ENCODE data around the gene TYW5.

- TF ChIP-seq CTCF (IDR thresholded peaks at IDR 0.05), result no peak
- TF ChIP-seq ZFX (IDR thresholded peaks at IDR 0.05; ENCODE audit: borderline replicate concordance), result no peak
These were observed 38.3 kb downstream of the TYW5 start for GRCh38 chr2:199916980-199917379.
